ENCODE results near the gene MEI1.

- no peak for TF ChIP-seq EZH2 (IDR thresholded peaks at IDR 0.05; ENCODE audit: low read depth)
- TF ChIP-seq, protein P1, sequence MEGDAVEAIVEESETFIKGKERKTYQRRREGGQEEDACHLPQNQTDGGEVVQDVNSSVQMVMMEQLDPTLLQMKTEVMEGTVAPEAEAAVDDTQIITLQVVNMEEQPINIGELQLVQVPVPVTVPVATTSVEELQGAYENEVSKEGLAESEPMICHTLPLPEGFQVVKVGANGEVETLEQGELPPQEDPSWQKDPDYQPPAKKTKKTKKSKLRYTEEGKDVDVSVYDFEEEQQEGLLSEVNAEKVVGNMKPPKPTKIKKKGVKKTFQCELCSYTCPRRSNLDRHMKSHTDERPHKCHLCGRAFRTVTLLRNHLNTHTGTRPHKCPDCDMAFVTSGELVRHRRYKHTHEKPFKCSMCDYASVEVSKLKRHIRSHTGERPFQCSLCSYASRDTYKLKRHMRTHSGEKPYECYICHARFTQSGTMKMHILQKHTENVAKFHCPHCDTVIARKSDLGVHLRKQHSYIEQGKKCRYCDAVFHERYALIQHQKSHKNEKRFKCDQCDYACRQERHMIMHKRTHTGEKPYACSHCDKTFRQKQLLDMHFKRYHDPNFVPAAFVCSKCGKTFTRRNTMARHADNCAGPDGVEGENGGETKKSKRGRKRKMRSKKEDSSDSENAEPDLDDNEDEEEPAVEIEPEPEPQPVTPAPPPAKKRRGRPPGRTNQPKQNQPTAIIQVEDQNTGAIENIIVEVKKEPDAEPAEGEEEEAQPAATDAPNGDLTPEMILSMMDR (conservative IDR thresholded peaks at IDR 0.05): peak; percentile 91
Measured at GRCh38 chr22:41746567-41747400, 47.5 kb downstream of the MEI1 start.
